A549 treated with AZD2906 at 1 μM for 4 hours (cell line): ENCODE data around the gene APBA2. TPM values are rescaled to one million over a fixed set of nuclear protein-coding genes. Genes with fewer than 3 reads are reported as not detected.

Source experiments
- total RNA-seq: library from RNA; stranded (reverse); fragments of 200-300 nt; extraction: Qiagen RNA extraction; gene quantifications from 5 replicates; pipeline ENCODE4 v1.2.3, GENCODE V29; 2022

The APBA2 gene
- 17.0 to 19.4 TPM (median 18.1 TPM) in 5 replicates for total RNA-seq

GRCh38 chr15:28885630-28886430 lies at the start of gene APBA2:
APBA2 (plus strand) TSS chr15:28885974; CDS start chr15:29053885, 167,911 bp downstream.

GRCh38 chr15:28848521-28848920 lies 37.3 kb upstream of the APBA2 start, which contains the start of gene GOLGA6L7:
GOLGA6L7 (minus strand) TSS chr15:28848644; CDS start chr15:28848549, 95 bp downstream.

Other genes with a start within 250 kb of the APBA2 start
- 0.07 to 0.11 TPM in 2 of 5 replicates, not detected in the others for gene GOLGA8M, start 173.6 kb upstream of the APBA2 start, total RNA-seq
- gene GOLGA6L7, start 37.3 kb upstream of the APBA2 start, total RNA-seq: not detected in 5 replicates